GM21528 (cell line): ENCODE measurements around the gene SMAD7.

ENCODE experiments used
- ATAC-seq: cut with Tn5 transposase; IDR thresholded peaks from one replicate; pipeline ENCODE4 v1.9.1; 2021; ENCODE audit warnings: mild to moderate bottlenecking, moderate library complexity; ENCODE audit not compliant: unreplicated experiment, low FRiP score

The SMAD7 gene

DNA sequence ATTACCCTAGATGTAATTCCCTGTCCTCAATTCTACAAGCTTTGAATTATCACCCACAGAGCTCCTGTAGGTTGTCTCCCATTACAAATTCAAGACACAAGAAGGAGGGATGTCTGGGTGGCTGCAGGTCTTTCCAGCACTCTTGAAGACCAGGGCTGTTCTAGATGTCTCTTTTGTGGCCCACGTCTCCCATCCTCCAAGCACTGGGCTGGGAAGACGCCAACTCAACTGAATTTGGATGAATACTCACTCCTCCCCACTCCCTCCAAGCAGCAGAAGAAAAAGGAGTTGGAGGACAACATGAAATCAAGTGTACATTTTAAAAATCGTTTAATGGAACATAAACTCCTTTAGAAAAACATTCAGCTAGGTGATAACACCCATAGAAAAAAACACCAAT, 31.2 kb downstream of the SMAD7 start:
- ATAC-seq, result no peak

GRCh38 chr18:48918660-48919456, 31.9 kb downstream of the SMAD7 start:
- no peak for ATAC-seq

DNA sequence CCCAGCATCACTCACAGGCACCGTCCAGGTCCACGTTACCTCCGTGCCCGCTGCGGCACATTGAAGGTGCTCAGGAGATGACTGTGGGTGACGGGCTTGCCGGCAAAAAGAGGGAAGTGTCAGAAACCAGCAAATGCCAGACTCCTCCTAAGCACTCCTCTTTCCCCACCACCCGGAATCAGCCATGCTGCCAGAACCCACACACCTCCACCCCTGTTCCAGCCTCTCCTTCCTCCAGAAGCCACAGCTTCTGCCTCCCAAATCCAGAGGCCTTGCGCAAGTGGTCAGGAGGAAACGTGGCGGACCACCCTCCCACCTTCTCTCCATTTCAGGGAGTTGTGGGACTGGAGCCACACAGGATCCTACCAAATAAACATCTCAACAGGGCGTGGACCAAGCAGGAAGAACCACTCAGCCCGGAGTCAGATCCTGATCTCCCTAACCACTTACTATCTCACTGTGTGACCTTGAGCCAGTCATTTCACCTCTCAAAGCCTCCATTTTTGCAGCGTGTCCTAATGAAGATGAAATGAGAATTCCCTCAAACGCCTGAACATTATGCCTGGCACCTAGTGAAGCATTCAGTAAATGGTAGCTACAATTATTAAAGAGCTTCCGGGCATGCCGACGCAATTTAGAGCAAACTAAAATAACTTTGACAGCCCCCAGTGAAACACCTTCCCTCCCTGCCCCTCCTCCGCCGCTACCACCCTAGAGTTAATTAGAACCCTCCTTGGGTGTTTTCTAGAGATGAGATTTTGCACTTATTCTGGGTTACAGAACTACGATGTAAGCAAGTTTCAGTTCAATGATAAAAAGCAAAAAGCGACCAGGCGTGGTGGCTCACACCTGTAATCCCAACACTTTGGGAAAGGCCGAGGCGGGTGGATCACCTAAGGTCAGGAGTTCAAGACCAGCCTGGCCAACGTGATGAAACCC, 32.9 kb downstream of the SMAD7 start:
- no peak for ATAC-seq

- ATAC-seq, result no peak
Observed at GRCh38 chr18:48915626-48916425, 34.9 kb downstream of the SMAD7 start.

- no peak for ATAC-seq
Observed at GRCh38 chr18:48914581-48915251, 36.0 kb downstream of the SMAD7 start.

DNA sequence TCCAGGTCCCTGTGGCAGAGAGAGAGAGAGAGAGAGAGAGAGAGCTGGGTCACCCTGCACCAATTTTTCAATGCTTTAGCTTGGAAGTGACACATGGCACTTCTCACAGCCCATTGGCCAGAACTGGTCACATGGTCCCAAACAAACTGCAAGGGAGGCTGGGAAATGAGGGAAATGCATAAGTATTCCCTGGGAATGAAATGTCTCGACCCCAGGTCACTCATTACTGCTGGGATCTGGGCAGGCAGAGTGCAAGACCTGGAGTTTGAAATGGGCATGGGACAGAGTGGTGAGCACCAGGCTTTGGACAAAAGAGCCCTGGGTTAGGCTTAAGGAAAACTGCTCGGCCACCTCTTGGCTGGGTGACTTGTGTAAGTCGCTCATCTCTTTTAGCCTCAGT, 37.0 kb downstream of the SMAD7 start:
- ATAC-seq, result no peak

DNA sequence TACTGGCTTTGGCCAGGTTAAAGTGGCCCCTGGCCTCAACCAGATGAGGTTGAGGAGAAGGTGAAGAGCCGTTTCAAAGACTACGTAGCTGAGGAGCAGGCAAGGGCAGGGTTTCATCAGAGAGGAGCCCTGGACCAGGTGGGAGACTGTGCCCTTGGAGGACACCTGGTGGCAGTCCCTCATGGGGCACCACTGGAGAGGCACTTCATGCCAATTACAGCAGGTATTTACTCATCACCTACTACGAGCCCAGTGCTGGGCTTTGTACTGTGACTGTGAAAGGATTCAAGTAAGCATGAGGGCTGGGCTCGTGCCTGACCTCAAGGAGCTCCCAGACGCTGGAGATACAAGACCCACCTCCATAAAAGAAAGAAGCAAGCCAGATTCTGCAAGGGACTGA, 37.6 kb downstream of the SMAD7 start:
- no peak for ATAC-seq

GRCh38 chr18:48910972-48911545, 39.7 kb downstream of the SMAD7 start:
- no peak for ATAC-seq

DNA sequence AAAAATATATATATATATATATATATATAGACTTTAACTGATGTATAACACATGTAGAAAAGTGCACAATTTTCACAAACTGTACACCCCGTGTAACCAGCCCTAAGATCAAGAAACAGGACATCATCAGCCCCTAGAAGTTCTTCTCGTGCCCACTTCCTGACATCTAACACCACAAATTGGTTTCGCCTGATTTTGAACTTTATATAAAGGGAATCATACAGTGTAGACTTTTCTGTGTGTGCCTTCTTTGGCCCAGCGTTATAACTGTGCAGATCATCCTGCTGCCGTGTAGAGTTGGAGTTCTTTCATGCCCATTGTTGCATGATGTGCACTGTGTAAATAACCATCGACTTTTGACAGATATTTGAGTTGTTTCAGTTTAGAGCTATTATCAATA, 41.0 kb downstream of the SMAD7 start:
- no peak for ATAC-seq

DNA sequence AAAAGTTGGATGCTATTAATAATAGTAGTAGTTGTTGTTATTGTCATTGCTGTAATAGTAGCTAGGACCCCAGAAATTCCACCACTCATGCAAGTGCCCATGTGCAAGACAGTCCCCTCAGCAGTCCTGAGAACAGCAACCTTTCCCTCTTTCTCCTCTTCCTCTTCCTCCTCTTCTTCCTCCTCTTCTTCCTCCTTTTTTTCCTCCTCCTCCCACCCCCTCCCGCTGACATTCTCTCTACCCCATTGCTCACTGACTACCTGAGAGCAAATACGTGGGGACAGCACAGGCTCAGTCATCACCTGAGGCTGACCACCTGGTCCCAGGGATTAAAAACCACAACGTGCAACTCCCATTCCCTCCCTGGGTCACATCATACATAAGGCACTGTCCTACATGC, 41.8 kb downstream of the SMAD7 start:
- no peak for ATAC-seq

DNA sequence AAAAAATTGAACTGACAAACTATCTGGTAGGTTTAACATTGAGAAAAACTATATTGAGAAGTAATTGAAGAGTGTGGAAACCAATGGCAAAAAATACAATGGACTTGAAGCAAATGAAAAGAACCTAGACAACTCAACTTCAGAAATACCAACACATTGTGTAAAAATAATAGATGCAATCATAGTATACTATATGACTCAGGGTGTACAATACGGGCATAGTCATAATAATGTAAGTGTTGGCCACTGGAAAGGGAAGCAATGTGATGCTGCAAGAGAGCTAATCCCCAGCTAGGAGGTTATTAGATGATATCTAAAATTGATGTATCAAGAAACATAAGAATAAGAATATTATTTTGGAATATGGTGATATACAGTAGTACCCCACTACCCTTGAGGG, 45.3 kb downstream of the SMAD7 start:
- ATAC-seq, result no peak

- ATAC-seq, result no peak
Observed at GRCh38 chr18:48904847-48905394, 45.8 kb downstream of the SMAD7 start.

DNA sequence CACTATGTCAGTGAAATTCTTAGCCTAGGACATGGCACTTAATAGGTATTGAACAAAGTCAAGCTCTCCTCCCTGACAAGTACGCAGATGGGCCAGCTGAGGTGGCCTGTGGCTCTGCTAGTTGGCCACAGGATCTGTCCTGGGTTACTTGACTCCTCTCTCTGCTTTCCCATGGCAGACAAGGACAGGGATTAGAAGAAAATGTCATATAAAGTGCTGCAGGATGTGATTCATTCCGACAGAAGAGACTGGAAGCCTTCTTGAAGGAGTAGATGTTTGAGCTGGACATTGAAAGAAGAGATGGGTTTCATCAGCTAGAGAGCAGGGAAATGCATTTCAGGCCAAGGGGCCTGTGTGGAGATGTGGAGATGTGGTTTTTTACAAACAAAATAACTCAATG, 46.7 kb downstream of the SMAD7 start:
- ATAC-seq, result no peak

DNA sequence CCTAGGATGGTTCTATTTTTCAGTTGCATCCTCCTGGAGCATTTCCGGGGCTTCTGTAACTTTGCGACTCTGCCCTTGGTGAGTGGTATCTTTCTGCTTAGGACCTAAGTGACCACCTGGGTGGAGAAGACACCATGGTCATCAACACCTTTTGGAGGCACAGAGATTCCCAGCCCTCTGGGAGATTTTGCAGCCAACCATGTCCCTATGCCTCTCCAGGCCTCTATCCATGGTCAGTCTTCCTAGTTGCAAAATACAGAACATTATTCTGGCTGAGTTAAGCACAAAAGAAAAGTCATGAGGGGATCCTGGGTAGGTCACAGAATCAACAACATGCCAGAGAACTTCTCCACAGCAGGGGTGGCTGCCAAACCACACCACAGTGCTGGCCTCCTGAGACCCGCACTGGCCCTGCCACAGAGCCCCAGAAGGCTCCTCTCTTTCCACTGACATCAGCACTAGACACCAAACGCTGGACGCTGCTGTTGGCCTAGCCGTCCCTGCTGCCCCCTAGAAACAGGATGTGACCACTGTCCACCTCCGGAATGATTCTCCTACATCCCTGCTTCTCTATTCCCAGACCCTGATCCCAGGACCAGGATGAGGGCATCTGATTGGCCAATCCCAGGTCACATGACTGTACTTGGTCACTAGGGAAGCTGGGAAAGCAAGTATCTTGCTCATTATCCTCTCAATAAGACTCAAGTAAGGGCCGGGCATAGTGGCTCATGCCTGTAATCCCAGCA, 47.7 kb downstream of the SMAD7 start:
- ATAC-seq, result no peak

GRCh38 chr18:48902023-48902855, 48.5 kb downstream of the SMAD7 start:
- no peak for ATAC-seq

- no peak for ATAC-seq
Observed at GRCh38 chr18:48901145-48902022, 49.4 kb downstream of the SMAD7 start.

DNA sequence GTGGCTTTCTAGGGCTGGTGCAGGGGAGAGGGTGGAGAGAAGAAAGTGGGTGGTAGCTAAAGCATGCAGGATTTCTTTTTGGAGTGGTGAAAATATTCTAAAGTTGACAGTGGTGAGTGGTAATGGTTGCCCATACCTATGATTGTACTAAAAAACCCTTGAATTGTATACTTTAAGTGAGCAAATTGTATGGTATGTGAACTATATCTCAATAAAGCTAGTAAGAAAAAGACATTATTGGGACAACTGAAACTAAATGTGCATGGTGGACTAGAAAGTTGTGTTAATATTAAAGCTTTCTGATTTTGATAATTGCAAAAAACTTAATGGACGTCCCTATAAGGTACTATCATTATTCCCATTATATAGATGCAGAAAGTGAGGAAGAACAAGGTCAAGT, 50.3 kb downstream of the SMAD7 start:
- ATAC-seq, result no peak
